GM20000 (cell line): ENCODE data around the gene IGFL3.

ENCODE experiments used
- DNase-seq: peaks from one replicate; pipeline ENCODE4 v3.0.0; 2012; ENCODE audit warnings: low spot score
- CTCF ChIP-seq: IDR thresholded peaks from 2 replicates; pipeline ENCODE4 v1.5.1; 2012; ENCODE audit warnings: mild to moderate bottlenecking, control low read depth; ENCODE audit errors: extremely low read depth, missing control alignments

The IGFL3 gene

GRCh38 chr19:46150606-46151005 lies 26.1 kb upstream of the IGFL3 start:
- DNase-seq: no peak
- TF ChIP-seq CTCF: no peak

GRCh38 chr19:46147791-46148288 lies 23.4 kb upstream of the IGFL3 start, which contains the start of gene IGFL2:
IGFL2 (plus strand) TSS chr19:46148238; CDS start chr19:46148279, 41 bp downstream.
- no peak for DNase-seq
- no peak for TF ChIP-seq CTCF

DNA sequence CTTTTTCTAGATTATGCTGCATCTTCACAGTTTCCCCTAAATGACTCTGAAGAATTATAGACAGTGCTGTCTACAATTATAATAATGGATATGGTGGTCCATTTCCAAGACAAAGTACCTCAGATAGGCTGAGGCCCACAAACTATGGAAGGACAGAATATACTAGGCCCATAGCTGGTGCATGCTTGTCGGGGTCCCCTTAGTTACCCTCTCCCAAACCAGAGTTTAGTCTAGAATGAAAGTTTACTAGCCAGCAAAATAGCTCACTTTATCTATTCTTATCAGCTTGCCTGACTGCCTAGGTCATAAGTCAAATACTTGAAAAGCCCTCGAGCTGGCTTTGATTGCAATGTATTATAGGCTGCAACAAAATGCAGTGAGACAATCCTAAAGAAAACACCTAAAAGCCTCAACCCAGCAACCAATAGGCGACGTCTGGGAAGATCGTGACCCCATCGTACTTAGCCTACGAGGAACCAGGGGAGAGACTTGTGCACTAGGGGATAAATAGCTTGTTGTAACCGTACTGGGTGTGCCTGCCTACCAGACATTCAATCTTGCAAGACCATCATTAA lies 22.8 kb upstream of the IGFL3 start:
- DNase-seq: no peak
- no peak for TF ChIP-seq CTCF

DNA sequence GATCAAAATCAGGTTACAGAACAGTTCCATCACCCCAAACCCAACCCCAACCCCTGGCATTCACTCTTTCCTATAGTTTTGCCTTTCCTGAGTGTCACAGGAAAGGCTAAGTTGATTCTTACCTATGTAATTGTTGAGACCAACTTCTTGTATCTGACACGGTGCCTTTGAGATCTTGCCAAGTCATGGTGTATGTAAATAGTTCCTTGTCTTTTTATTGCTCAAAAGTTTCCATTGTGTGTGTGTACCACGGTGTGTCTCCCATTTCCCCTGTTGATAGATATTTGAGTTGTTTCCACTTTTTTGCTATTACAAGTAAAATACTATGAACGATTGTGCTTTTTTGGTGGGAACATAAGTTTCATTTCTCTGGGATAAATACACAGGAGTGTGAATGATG lies 20.3 kb upstream of the IGFL3 start:
- TF ChIP-seq CTCF: no peak
- no peak for DNase-seq

DNA sequence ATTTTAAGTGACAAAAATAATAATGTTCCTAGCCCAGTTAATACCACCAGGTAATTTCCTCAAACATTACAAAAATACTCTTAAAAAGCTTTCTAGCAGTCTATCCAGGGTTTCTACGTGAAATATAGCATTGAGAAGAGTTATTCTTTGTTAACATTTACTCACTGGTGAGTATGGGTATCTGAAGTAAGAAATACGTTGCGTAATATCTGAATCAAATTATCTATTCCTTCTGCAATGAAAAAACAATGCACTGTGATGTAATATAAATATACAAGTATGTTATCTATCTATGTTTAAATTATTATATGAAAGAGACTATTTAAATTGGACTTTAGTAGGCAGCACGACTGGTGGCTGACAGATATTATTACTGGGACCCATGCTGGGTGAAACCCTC lies 17.8 kb upstream of the IGFL3 start:
- DNase-seq: no peak
- no peak for TF ChIP-seq CTCF

- no peak for TF ChIP-seq CTCF
- DNase-seq: no peak
Measured at GRCh38 chr19:46141421-46141820, 16.9 kb upstream of the IGFL3 start.

DNA sequence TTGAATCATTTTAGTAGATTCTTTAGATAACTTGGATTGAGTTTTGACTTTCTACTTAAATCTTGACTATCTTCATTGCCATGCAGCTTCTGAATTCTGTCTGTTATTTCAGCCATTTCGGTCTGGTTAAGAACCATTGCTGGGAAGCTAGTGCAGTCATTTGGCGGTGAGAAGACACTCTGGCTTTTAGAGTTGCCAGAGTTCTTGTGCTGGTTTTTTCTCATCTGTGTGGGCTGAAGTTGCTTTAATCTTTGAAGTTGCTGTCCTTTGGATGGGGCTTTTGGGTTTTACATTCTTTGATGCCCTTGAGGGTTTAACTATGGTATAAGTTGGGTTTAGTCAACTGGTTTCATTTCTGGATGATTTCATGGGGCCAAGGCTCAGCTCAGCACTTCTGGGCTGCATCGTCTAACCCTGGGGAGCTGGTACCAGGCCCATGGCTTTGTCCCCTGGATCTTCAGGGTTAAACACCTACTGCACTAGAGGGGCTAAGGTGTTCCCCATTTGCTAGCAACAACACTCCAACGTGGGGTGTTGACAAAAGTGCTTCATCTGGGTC lies 13.5 kb upstream of the IGFL3 start:
- TF ChIP-seq CTCF: no peak
- DNase-seq: no peak
